HUES64 (cell line): ENCODE results near the gene MUC2.
"Not testable (repeated sequence)": the region's sequence is repeated elsewhere in the genome, so short reads cannot be mapped to it uniquely, and the experiment has no call there.

Experiments used
- H3K27ac ChIP-seq: 2 replicates; pipeline ENCODE4 v1.7.0; 2013; ENCODE audit warnings: low read depth, low read length, inconsistent platforms
- H3K27me3 ChIP-seq: 2 replicates; pipeline ENCODE4 v1.6.1; 2013; ENCODE audit warnings: mild to moderate bottlenecking, low read length; ENCODE audit not compliant: insufficient read depth
- H3K36me3 ChIP-seq: 2 replicates; pipeline ENCODE4 v1.6.1; 2013; ENCODE audit warnings: mild to moderate bottlenecking, low read length; ENCODE audit not compliant: insufficient read depth
- H3K4me1 ChIP-seq: 2 replicates; pipeline ENCODE4 v1.6.1; 2013; ENCODE audit warnings: mild to moderate bottlenecking, low read length, moderate library complexity; ENCODE audit not compliant: insufficient read depth
- H3K4me3 ChIP-seq: 2 replicates; pipeline ENCODE4 v1.5.1; 2013; ENCODE audit warnings: mild to moderate bottlenecking, low read length, moderate library complexity
- H3K9ac ChIP-seq: 2 replicates; pipeline ENCODE4 v1.6.1; 2013; ENCODE audit warnings: mild to moderate bottlenecking, low read depth, low read length
- H3K9me3 ChIP-seq: 2 replicates; pipeline ENCODE4 v1.6.1; 2013; ENCODE audit warnings: low read depth, low read length; ENCODE audit not compliant: insufficient read depth
- WGBS: fragments of 150-250, 120-280 bp; methylation state at CpG from one replicate; pipeline ENCODE4 v1.1.7; 2013; ENCODE audit warnings: missing lambda C conversion rate; 5-methylcytosine and 5-hydroxymethylcytosine counted together

Gene MUC2

GRCh38 chr11:1108246-1108900 is 33.7 kb downstream of the MUC2 start:
- no peak overlapping the region for H3K9ac ChIP-seq
- H3K27ac ChIP-seq, result no peak overlapping the region
- WGBS, result 95% methylated on average over 29 of the region's 29 CpGs
- H3K4me3 ChIP-seq, result no peak overlapping the region
- H3K36me3 ChIP-seq, result no peaks in the 10 kb centered on the region
- H3K27me3 ChIP-seq, result no peaks in the 10 kb centered on the region
- no peaks in the 10 kb centered on the region for H3K4me1 ChIP-seq
- H3K9me3 ChIP-seq, result no peaks in the 10 kb centered on the region

DNA sequence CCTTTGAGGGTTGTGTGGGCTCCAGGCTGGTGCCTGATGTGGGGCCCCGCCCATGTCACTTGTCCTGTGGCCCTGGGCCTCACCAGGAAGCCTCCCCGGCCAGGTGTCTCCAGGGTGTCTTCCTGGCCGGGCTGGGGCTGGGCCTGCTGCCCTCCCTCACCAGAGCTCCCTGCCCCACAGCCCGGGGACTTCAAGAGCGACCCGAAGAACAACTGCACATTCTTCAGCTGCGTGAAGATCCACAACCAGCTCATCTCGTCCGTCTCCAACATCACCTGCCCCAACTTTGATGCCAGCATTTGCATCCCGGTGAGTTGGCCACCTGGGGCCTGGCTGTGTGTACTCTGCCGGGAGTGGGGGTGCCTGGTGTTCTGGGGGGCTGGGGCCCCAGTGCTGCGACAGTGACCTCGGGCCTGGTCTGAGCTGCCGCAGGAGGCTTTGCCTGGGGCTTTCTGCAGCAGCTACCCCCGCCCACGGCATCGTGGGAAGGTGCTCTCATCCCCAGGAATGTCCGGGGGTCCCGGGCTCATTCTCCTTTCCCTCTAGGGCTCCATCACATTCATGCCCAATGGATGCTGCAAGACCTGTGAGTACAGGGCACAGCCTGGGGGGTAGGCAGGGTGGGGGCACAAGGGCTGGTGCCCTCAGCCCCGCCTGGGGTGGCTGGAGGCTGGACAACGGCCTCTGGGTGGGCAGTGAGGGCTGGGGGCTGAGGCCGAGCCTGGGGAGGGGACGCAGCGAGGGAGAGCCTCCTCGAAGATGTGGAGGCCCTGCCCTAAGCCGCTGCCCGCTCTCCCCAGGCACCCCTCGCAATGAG is 34.6 kb downstream of the MUC2 start:
- Histone ChIP-seq H3K27ac (no peak overlapping the region), H3K9ac (no peak overlapping the region), H3K4me1 (no peaks in the 10 kb centered on the region), H3K27me3 (no peaks in the 10 kb centered on the region), H3K9me3 (no peaks in the 10 kb centered on the region), H3K36me3 (no peaks in the 10 kb centered on the region), H3K4me3 (no peak overlapping the region)
- 88% methylated on average over 28 of the region's 28 CpGs for WGBS

DNA sequence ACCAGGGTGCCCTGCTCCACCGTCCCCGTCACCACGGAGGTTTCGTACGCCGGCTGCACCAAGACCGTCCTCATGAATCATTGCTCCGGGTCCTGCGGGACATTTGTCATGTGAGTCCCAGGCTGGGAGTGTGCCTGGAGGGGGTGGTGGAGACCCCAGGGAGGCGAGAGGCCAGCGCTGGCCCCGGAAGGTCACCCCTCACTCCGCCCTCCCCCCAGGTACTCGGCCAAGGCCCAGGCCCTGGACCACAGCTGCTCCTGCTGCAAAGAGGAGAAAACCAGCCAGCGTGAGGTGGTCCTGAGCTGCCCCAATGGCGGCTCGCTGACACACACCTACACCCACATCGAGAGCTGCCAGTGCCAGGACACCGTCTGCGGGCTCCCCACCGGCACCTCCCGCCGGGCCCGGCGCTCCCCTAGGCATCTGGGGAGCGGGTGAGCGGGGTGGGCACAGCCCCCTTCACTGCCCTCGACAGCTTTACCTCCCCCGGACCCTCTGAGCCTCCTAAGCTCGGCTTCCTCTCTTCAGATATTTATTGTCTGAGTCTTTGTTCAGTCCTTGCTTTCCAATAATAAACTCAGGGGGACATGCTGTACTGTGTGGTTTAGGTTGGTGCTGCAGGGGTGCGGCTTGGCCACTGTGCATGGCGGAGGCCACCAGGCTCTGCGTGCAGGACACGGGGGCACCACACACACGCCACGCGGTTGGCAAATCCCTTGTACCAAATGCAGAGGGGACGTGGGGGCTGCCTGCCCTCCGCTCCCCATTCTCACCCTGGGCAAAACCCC is 35.4 kb downstream of the MUC2 start:
- no peak overlapping the region for H3K9ac ChIP-seq
- no peaks in the 10 kb centered on the region for H3K36me3 ChIP-seq
- H3K27ac ChIP-seq, result no peak overlapping the region
- H3K27me3 ChIP-seq, result no peaks in the 10 kb centered on the region
- H3K4me1 ChIP-seq, result no peaks in the 10 kb centered on the region
- WGBS, result 92% methylated on average over 39 of the region's 39 CpGs
- H3K4me3 ChIP-seq, result no peak overlapping the region
- H3K9me3 ChIP-seq, result no peaks in the 10 kb centered on the region

DNA sequence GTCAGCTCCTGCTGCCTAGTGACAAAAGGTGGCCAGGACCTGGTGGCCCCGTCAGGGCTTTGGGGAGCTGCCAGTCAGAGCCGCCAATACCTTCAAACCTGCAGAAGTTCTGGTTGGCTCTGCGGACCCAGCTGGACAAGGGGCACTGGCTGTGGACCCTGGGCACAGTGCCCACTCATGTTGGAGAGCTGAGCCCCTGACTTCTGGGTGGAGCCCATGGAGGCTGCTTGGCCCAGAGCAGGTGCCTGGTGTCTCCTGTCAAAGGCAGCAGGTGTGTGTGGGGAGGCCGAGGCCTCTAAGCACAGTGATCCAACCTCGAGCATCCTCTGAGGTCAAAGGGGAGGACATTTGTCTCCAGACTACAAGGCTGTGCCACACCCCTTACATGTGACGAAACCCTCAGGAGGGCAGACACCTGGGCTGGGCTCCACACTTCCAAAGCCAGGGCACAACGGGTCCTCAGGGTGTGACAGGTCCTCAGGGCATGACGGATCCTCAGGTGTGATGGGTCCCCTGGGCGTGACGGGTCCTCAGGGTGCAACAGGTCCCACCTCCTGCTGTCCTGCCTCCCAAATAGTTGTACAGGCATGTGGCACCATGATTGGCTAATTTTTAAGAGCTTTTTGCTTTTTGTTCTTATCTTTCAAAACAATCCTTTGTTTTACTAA is 37.0 kb downstream of the MUC2 start:
- Histone ChIP-seq H3K4me1 (no peaks in the 10 kb centered on the region), H3K27me3 (no peaks in the 10 kb centered on the region), H3K36me3 (no peaks in the 10 kb centered on the region), H3K4me3 (no peak overlapping the region), H3K9me3 (no peaks in the 10 kb centered on the region), H3K27ac (no peak overlapping the region), H3K9ac (no peak overlapping the region)
- whole genome bisulfite sequencing, result 92% methylated on average over 10 of the region's 10 CpGs

DNA sequence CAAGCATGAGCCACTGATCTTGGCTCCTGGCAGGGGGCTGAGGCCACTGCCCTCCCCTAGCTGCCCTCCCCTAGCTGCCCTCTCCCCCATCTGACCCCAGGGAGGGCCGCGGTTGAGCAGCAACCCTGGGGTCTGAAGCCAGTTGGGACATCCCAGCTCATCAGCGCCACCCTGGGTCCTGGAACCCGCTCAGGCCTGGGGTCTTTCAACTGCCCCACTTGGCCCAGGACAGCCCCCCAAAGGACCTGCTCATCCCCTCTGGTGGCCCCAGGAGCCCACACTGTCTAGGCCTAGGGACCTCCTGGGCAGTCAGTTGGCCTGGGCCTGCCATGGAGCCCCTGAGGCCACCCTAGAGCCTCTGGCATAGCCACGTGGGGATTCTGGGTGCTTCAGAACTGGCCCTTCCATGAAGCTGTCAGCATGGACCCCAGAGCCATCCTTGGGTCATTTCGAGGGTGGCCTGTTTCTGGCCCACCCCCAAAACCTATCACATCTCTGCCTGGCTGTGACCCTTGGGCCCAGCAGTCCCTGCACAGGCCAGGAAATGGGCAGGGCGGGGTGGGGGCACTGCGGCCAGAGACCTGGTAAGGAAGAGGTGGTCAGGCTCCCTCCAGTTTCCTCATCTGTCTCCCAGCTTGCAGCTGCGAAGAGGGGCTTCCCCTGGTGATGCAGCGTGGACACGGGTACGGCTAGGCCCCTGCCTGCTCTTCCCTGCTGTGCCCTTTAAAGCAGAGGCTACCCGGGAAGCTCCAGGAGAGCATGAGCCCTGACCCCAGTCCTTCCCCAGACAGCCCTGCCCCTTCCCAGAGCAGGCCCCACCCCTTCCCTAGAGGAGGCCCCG is 37.9 kb downstream of the MUC2 start:
- H3K27me3 ChIP-seq, result no peaks in the 10 kb centered on the region
- H3K4me3 ChIP-seq, result no peak overlapping the region
- no peaks in the 10 kb centered on the region for H3K9me3 ChIP-seq
- H3K27ac ChIP-seq, result no peak overlapping the region
- WGBS, result 93% methylated on average over 13 of the region's 14 CpGs
- H3K9ac ChIP-seq, result no peak overlapping the region
- no peaks in the 10 kb centered on the region for H3K36me3 ChIP-seq
- no peaks in the 10 kb centered on the region for H3K4me1 ChIP-seq

DNA sequence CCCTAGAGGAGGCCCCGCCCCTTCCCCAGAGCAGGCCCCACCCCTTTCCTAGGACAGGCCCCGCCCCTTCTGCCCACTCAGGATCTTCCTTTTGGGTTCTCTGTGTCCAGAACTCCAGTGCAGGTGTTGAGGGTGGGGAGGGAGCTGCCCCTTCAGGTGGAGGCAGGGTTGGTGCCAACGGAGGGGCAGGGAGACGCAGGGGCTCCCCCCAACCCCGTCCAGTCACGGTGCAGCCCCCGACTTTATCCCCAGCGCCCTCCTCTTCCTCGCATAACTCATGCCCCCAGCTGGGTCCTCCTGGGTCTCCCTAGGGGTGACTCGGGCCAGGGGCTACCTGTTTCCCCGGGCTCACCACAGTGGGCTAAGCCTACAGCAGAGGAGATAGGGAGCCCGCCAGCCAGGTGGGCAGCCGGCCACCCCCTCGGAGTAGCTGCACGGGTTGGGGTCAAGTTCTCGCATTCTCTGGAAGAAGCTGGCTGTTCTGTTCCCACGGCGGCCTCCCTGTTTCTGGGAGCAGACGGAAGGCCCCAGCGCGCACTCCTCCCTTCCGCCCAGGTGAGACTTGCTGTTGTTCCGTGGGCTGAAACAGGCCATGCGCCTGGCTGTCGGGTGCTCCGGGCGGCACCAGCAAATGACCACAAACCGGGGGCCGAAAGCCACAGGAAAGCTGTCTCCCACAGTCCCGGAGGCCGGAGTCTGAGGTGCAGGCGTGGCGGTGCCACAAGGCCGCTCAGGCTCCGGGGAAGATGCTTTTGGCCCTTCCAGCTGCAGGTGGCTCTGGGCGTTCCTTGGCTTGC is 38.9 kb downstream of the MUC2 start:
- no peaks in the 10 kb centered on the region for H3K4me1 ChIP-seq
- WGBS, result 89% methylated on average over 34 of the region's 36 CpGs
- no peak overlapping the region for H3K9ac ChIP-seq
- H3K27ac ChIP-seq, result no peak overlapping the region
- H3K27me3 ChIP-seq, result no peaks in the 10 kb centered on the region
- no peaks in the 10 kb centered on the region for H3K9me3 ChIP-seq
- no peak overlapping the region for H3K4me3 ChIP-seq
- no peaks in the 10 kb centered on the region for H3K36me3 ChIP-seq

- not testable (repeated sequence) for H3K4me1 ChIP-seq, H3K4me3 ChIP-seq, H3K9ac ChIP-seq, H3K27ac ChIP-seq, H3K27me3 ChIP-seq, H3K9me3 ChIP-seq, H3K36me3 ChIP-seq
- WGBS, result 94% methylated on average over 6 of the region's 6 CpGs
Observed at GRCh38 chr11:1115292-1115691, 40.6 kb downstream of the MUC2 start.

GRCh38 chr11:1116104-1116503 is 41.4 kb downstream of the MUC2 start:
- 92% methylated on average over 12 of the region's 12 CpGs for WGBS

GRCh38 chr11:1116666-1117390 is 42.2 kb downstream of the MUC2 start:
- no peak overlapping the region for H3K27ac ChIP-seq
- H3K36me3 ChIP-seq, result no peaks in the 10 kb centered on the region
- whole genome bisulfite sequencing, result 87% methylated on average over 22 of the region's 23 CpGs
- H3K9me3 ChIP-seq, result no peaks in the 10 kb centered on the region
- no peaks in the 10 kb centered on the region for H3K4me1 ChIP-seq
- no peak overlapping the region for H3K9ac ChIP-seq
- no peak overlapping the region for H3K4me3 ChIP-seq
- no peaks in the 10 kb centered on the region for H3K27me3 ChIP-seq

More at GRCh38 chr11:1116104-1116503, 41.4 kb downstream of the MUC2 start:
- Histone ChIP-seq H3K4me3 (no peak overlapping the region), H3K4me1 (no peaks in the 10 kb centered on the region), H3K9ac (no peak overlapping the region), H3K27me3 (no peaks in the 10 kb centered on the region), H3K36me3 (no peaks in the 10 kb centered on the region), H3K9me3 (no peaks in the 10 kb centered on the region), H3K27ac (no peak overlapping the region)
